Measurements from ENCODE around the gene DGCR8. TPM values are rescaled to one million over a fixed set of nuclear protein-coding genes. Genes with fewer than 3 reads are reported as not detected.

DGCR8 gene
- polyA plus RNA-seq, 3 donors from 2014 or later: 0.83 to 5.4 (median 1.4) TPM

GRCh38 chr22:20056161-20056560 lies 23.9 kb upstream of the DGCR8 start:
- peak overlapping the region in 1 of 6 donors; percentile 64 for H3K27ac Mint-ChIP-seq
- H3K27me3 Mint-ChIP-seq (ENCODE audit: low read depth in 3 of 3): peaks cover 0 to 4% (median 1%) of the 10 kb centered on the region in 3 donors
- DNase-seq: no peak
- no peaks in the 10 kb centered on the region for H3K9me3 Mint-ChIP-seq
- no peak overlapping the region for H3K4me3 Mint-ChIP-seq
- peaks cover 0 to 8% (median 6%) of the 10 kb centered on the region in 3 donors for H3K36me3 Mint-ChIP-seq
- H3K4me1 Mint-ChIP-seq: peaks cover 27 to 35% of the 10 kb centered on the region in 2 donors

GRCh38 chr22:20056696-20057386 lies 23.2 kb upstream of the DGCR8 start:
- Mint-ChIP-seq H3K4me3 (peak overlapping the region in 1 of 5 donors; percentile 15), H3K27ac (no peak overlapping the region), H3K36me3 (peaks cover 0 to 8% (median 6%) of the 10 kb centered on the region in 3 donors), H3K27me3 (ENCODE audit: low read depth in 3 of 3) (peaks cover 0 to 4% (median 1%) of the 10 kb centered on the region in 3 donors), H3K9me3 (no peaks in the 10 kb centered on the region), H3K4me1 (peaks cover 27 to 36% of the 10 kb centered on the region in 2 donors)
- DNase-seq: no peak

GRCh38 chr22:20057596-20058268 lies 22.3 kb upstream of the DGCR8 start:
- H3K36me3 Mint-ChIP-seq: peaks cover 0 to 11% (median 6%) of the 10 kb centered on the region in 3 donors
- peak overlapping the region in 4 of 6 donors; percentile 13 to 91 (median 48) for H3K27ac Mint-ChIP-seq
- peaks cover 0 to 4% (median 1%) of the 10 kb centered on the region in 3 donors for H3K27me3 Mint-ChIP-seq (ENCODE audit: low read depth in 3 of 3)
- no peak for DNase-seq
- peaks cover 27 to 38% of the 10 kb centered on the region in 2 donors for H3K4me1 Mint-ChIP-seq
- no peak overlapping the region for H3K4me3 Mint-ChIP-seq
- H3K9me3 Mint-ChIP-seq: no peaks in the 10 kb centered on the region

- Mint-ChIP-seq H3K36me3 (peaks cover 0 to 14% (median 6%) of the 10 kb centered on the region in 3 donors), H3K9me3 (no peaks in the 10 kb centered on the region), H3K4me3 (peak overlapping the region; percentile 15 to 65 (median 16)), H3K27ac (peak overlapping the region; percentile 56 to 91 (median 81)), H3K27me3 (ENCODE audit: low read depth in 3 of 3) (peaks cover 0 to 4% (median 1%) of the 10 kb centered on the region in 3 donors), H3K4me1 (peaks cover 38 to 49% of the 10 kb centered on the region in 2 donors)
- peak; percentile 45 to 65 (median 49) for DNase-seq
Observed at GRCh38 chr22:20058989-20059770, 20.9 kb upstream of the DGCR8 start.

GRCh38 chr22:20060700-20061480 lies 19.2 kb upstream of the DGCR8 start:
- Mint-ChIP-seq H3K9me3 (no peaks in the 10 kb centered on the region), H3K4me1 (peaks cover 38 to 49% of the 10 kb centered on the region in 2 donors), H3K36me3 (peaks cover 0 to 17% (median 6%) of the 10 kb centered on the region in 3 donors), H3K27me3 (ENCODE audit: low read depth in 3 of 3) (peaks cover 0 to 4% (median 0%) of the 10 kb centered on the region in 3 donors), H3K4me3 (no peak overlapping the region), H3K27ac (peak overlapping the region; percentile 19 to 59 (median 42))
- DNase-seq: no peak

- peaks cover 0 to 17% (median 6%) of the 10 kb centered on the region in 3 donors for H3K36me3 Mint-ChIP-seq
- peak overlapping the region in 2 of 6 donors; percentile 34 to 50 for H3K27ac Mint-ChIP-seq
- no peaks in the 10 kb centered on the region for H3K9me3 Mint-ChIP-seq
- peaks cover 38 to 49% of the 10 kb centered on the region in 2 donors for H3K4me1 Mint-ChIP-seq
- no peak for DNase-seq
- peaks cover 0 to 4% (median 0%) of the 10 kb centered on the region in 3 donors for H3K27me3 Mint-ChIP-seq (ENCODE audit: low read depth in 3 of 3)
- H3K4me3 Mint-ChIP-seq: no peak overlapping the region
Observed at GRCh38 chr22:20061481-20061861, 18.6 kb upstream of the DGCR8 start.

GRCh38 chr22:20062043-20062765 lies 17.8 kb upstream of the DGCR8 start:
- H3K27me3 Mint-ChIP-seq (ENCODE audit: low read depth in 3 of 3): peaks cover 0 to 4% (median 0%) of the 10 kb centered on the region in 3 donors
- no peak overlapping the region for H3K27ac Mint-ChIP-seq
- H3K36me3 Mint-ChIP-seq: peaks cover 0 to 17% (median 6%) of the 10 kb centered on the region in 3 donors
- peaks cover 38 to 49% of the 10 kb centered on the region in 2 donors for H3K4me1 Mint-ChIP-seq
- H3K9me3 Mint-ChIP-seq: no peaks in the 10 kb centered on the region
- no peak overlapping the region for H3K4me3 Mint-ChIP-seq
- DNase-seq: no peak

GRCh38 chr22:20062766-20063083 lies 17.3 kb upstream of the DGCR8 start:
- Mint-ChIP-seq H3K4me1 (peaks cover 35 to 46% of the 10 kb centered on the region in 2 donors), H3K4me3 (peak overlapping the region in 1 of 5 donors; percentile 60), H3K27ac (peak overlapping the region in 4 of 6 donors; percentile 17 to 90 (median 72)), H3K36me3 (peaks cover 0 to 17% (median 5%) of the 10 kb centered on the region in 3 donors), H3K27me3 (ENCODE audit: low read depth in 3 of 3) (peaks cover 0 to 4% (median 0%) of the 10 kb centered on the region in 3 donors), H3K9me3 (no peaks in the 10 kb centered on the region)
- DNase-seq: no peak

GRCh38 chr22:20063271-20064139 lies 16.5 kb upstream of the DGCR8 start:
- no peaks in the 10 kb centered on the region for H3K9me3 Mint-ChIP-seq
- H3K27me3 Mint-ChIP-seq (ENCODE audit: low read depth in 3 of 3): peaks cover 0 to 4% (median 0%) of the 10 kb centered on the region in 3 donors
- H3K36me3 Mint-ChIP-seq: peaks cover 0 to 11% (median 0%) of the 10 kb centered on the region in 3 donors
- H3K4me1 Mint-ChIP-seq: peaks cover 29 to 38% of the 10 kb centered on the region in 2 donors
- peak overlapping the region; percentile 13 to 95 (median 80) for H3K27ac Mint-ChIP-seq
- H3K4me3 Mint-ChIP-seq: peak overlapping the region; percentile 21 to 85 (median 63)
- peak; percentile 42 to 46 (median 44) for DNase-seq

- H3K27me3 Mint-ChIP-seq (ENCODE audit: low read depth in 3 of 3): peaks cover 0 to 2% (median 2%) of the 10 kb centered on the region in 3 donors
- DNase-seq: no peak
- peak overlapping the region in 5 of 6 donors; percentile 13 to 95 (median 90) for H3K27ac Mint-ChIP-seq
- H3K4me3 Mint-ChIP-seq: peak overlapping the region in 1 of 5 donors; percentile 61
- H3K36me3 Mint-ChIP-seq: peaks cover 0 to 11% (median 0%) of the 10 kb centered on the region in 3 donors
- H3K9me3 Mint-ChIP-seq: no peaks in the 10 kb centered on the region
- peaks cover 23 to 32% of the 10 kb centered on the region in 2 donors for H3K4me1 Mint-ChIP-seq
Observed at GRCh38 chr22:20064140-20064480, 15.9 kb upstream of the DGCR8 start.

- no peak for DNase-seq
- peak overlapping the region in 2 of 6 donors; percentile 26 to 75 for H3K27ac Mint-ChIP-seq
- peaks cover 17 to 26% of the 10 kb centered on the region in 2 donors for H3K4me1 Mint-ChIP-seq
Observed at GRCh38 chr22:20064545-20065262, 15.3 kb upstream of the DGCR8 start.

More at GRCh38 chr22:20064545-20065262, 15.3 kb upstream of the DGCR8 start:
- H3K27me3 Mint-ChIP-seq (ENCODE audit: low read depth in 3 of 3): peaks cover 0 to 2% (median 0%) of the 10 kb centered on the region in 3 donors
- H3K4me3 Mint-ChIP-seq: no peak overlapping the region
- H3K9me3 Mint-ChIP-seq: no peaks in the 10 kb centered on the region
- peaks cover 0 to 11% (median 0%) of the 10 kb centered on the region in 3 donors for H3K36me3 Mint-ChIP-seq
